PFSK-1 (cell line): ENCODE data around the gene FLT4.

Experiments used
- FOXP2 ChIP-seq: optimal IDR thresholded peaks from 2 replicates; pipeline ENCODE3; 2011; ENCODE audit warnings: borderline replicate concordance, control low read depth, inconsistent platforms; ENCODE audit not compliant: insufficient read depth; ENCODE audit errors: extremely low read length, extremely low read depth
- POLR2AphosphoS5 ChIP-seq: IDR thresholded peaks from 2 replicates; pipeline ENCODE4 v1.6.1; 2012; ENCODE audit warnings: low read depth, mild to moderate bottlenecking, control low read depth, low read length, moderate library complexity
- REST ChIP-seq, 2 experiments: IDR thresholded peaks; 2 replicates each; pipeline versions ENCODE4 v1.6.1 to v1.8.0; 2011 to 2012; ENCODE audit warnings: low read depth in 2 of 2, low read length in 2 of 2, control low read depth in 1 of 2, inconsistent platforms in 1 of 2, mild to moderate bottlenecking in 1 of 2, moderate library complexity in 1 of 2; ENCODE audit not compliant: insufficient read depth in 1 of 2
- SIN3A ChIP-seq: IDR thresholded peaks from 2 replicates; pipeline ENCODE4 v1.6.1; 2012; ENCODE audit warnings: mild to moderate bottlenecking, low read length, moderate library complexity, borderline replicate concordance; ENCODE audit not compliant: insufficient read depth
- TAF1 ChIP-seq: IDR thresholded peaks from 2 replicates; pipeline ENCODE4 v1.6.1; 2012; ENCODE audit warnings: low read length, control low read depth, borderline replicate concordance; ENCODE audit not compliant: insufficient read depth

The FLT4 gene

GRCh38 chr5:180563994-180564393 is 85.4 kb downstream of the FLT4 start:
- no peak for TF ChIP-seq SIN3A
- TF ChIP-seq FOXP2, result no peak
- TF ChIP-seq REST (IDR thresholded peaks at IDR 0.05; ENCODE audit: insufficient read depth in 1 of 2, low read depth in 2 of 2, low read length in 2 of 2), result no peak
- TF ChIP-seq POLR2AphosphoS5, result no peak
- TF ChIP-seq TAF1, result no peak

GRCh38 chr5:180558232-180558631 is 91.2 kb downstream of the FLT4 start:
- TF ChIP-seq REST (IDR thresholded peaks at IDR 0.05; ENCODE audit: insufficient read depth in 1 of 2, low read depth in 2 of 2, low read length in 2 of 2) (no peak), POLR2AphosphoS5 (no peak), FOXP2 (no peak), SIN3A (no peak), TAF1 (no peak)

- TF ChIP-seq SIN3A (no peak), FOXP2 (no peak), REST (IDR thresholded peaks at IDR 0.05; ENCODE audit: insufficient read depth in 1 of 2, low read depth in 2 of 2, low read length in 2 of 2) (no peak), POLR2AphosphoS5 (no peak), TAF1 (no peak)
These were observed 92.1 kb downstream of the FLT4 start for GRCh38 chr5:180557217-180557809.

- no peak for TF ChIP-seq FOXP2
- no peak for TF ChIP-seq REST (IDR thresholded peaks at IDR 0.05; ENCODE audit: insufficient read depth in 1 of 2, low read depth in 2 of 2, low read length in 2 of 2)
- TF ChIP-seq SIN3A, result no peak
- TF ChIP-seq POLR2AphosphoS5, result no peak
These were observed 94.1 kb downstream of the FLT4 start for GRCh38 chr5:180555168-180555921.
